GM19372 (cell line): Measurements from ENCODE around the gene MSH2.
"Not testable (repeated sequence)": the region's sequence is repeated elsewhere in the genome, so short reads cannot be mapped to it uniquely, and the experiment has no call there.

Experiments
- ATAC-seq: cut with Tn5 transposase; IDR thresholded peaks from one replicate; pipeline ENCODE4 v1.9.1; 2021; ENCODE audit warnings: mild to moderate bottlenecking, low read depth, moderate library complexity; ENCODE audit not compliant: unreplicated experiment

MSH2 gene

DNA sequence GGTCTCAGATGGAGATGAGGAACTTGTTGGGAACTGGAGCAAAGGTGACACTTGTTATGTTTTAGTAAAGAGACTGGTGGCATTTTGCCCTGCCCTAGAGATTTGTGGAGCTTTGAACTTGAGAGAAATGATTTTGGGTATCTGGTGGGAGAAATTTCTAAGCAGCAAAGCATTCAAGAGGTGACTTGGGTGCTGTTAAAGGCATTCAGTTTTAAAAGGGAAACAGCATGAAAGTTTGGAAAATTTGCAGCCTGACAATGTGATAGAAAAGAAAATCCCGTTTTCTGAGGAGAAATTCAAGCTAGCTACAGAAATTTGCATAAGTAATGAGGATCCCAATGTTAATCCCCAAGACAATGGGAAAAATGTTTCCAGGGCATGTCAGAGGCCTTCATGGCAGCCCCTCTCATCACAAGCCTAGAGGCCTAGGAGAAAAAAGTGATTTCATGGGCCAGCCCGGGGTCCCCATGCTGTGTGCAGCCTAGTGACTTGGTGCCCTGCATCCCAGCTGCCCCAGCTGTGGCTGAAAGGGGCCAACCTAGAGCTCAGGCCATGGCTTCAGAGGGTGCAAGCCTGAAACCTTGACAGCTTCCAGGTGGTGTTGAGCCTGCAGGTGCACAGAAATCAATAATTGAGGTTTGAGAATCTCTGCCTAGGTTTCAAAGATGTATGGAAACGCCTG lies 3.8 kb downstream of the MSH2 start:
- not testable (repeated sequence) for ATAC-seq

DNA sequence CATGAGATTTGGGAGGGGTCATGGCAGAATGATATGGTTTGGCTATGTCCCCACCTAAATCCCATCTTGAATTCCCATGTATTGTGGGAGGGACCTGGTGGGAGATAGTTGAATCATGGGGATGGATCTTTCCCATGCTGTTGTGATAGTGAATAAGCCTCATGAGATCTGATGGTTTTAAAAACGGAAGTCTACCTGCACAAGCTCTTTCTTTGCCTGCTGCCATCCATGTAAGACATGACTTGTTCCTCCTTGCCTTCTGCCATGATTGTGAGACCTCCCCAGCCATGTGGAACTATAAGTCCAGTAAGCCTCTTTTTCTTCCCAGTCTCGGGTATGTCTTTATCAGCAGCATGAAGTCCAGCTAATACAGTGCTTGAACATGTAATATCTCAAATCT lies 5.0 kb downstream of the MSH2 start:
- not testable (repeated sequence) for ATAC-seq

DNA sequence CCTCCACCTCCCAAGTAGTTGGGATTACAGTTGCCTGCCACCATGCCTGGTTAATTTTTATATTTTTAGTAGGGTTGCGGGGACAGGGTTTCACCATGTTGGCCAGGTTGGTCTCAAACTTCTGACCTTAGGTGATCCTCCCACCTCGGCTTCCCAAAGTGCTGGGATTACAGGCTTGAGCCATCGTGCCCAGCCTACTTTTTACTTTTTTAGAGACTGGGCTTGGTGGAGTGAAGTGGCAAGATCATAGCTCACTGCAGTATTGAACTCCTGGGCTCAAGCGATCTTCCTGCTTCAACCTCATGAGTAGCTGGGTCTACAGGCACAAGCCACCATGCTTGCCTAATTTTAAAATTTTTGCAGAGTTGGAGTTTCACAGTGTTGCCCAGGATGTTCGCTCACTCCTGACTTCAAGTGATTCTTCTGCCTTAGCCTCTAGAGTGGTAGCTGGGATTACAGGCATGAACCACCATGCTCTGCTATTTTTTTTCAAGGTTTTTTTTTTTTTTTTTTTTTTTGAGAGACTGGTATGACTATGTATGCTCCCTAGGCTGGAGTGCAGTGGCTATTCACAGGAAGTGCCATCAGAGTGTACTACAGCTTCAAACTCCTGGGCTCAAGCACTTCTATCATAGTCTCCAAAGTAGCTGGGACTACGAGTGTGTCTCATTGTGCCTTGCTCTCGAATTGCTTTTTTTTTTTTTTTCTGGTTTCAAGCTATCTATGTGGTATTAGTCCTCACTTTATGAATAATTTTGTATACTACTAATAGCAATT lies 11.9 kb downstream of the MSH2 start:
- ATAC-seq = no peak

DNA sequence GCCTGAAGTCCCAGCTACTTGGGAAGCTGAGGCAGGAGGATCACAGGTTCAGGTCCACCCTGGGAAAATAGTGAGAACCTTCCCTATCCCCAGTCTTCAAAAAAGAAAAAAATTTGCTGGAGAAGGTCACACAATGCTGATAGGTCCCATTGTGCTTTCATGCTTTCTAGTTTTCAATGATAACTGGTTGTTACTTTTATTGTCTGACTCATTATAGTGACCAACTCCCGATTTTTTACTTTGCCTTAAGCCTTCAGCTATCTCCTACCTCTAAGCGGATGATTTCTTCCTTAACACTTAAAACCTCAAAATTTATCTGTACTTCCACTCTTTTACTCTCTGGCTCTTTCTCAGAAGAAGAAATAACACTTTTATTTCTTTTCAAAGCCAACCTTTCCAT lies 17.3 kb downstream of the MSH2 start:
- ATAC-seq = no peak

DNA sequence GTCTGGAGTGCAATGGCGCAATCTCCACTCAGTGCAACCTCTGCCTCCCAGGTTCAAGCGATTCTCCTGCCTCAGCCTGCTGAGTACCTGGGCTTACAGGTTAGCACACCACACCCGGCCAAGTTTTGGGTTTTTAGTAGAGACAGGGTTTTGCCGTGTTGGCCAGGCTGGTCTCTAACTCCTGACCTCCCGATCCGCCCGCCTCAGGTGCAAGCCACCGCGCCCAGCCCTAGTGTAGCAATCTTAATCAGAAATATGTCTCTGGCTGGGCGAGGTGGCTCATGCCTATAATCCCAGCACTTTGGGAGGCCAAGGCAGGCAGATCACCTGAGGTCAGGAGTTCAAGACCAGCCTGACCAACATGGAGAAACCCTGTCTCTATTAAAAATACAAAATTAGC lies 17.7 kb downstream of the MSH2 start:
- ATAC-seq = not testable (repeated sequence)

DNA sequence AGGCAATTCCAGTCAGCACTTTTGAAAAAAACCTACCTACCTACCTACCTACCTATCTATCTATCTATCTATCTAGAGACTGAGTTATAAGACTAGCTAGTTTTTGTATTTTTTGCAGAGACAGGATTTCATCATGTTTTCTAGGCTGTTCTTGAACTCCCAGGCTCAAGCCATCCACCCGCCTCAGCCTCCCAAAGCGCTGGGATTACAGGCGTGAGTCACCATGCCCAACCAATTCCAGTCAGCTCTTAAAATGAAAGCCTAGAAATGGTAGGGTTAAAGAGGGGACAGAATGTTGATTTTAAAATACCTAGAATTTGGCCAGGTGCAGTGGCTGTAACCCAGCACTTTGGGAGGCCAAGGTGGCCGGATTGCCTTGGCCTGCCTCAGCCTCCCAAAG lies 19.1 kb downstream of the MSH2 start:
- ATAC-seq = no peak

DNA sequence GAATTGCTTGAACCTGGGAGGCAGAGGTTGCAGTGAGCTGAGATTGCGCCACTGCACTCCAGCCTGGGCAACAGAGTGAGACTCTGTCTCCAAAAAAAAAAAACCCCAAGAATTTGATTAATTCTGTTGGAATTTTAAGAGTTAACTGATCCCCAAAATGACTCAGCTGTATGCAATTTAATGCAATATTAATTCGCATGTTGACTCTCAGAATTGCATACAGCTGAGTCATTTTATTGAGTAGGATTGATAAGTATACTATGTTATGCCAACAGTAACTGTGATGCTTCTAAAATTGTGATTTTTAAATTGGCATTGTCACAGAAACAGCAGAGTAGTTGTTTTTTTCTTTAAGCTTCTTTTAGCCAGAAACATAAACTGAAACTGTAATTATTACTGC lies 19.6 kb downstream of the MSH2 start:
- no peak for ATAC-seq

DNA sequence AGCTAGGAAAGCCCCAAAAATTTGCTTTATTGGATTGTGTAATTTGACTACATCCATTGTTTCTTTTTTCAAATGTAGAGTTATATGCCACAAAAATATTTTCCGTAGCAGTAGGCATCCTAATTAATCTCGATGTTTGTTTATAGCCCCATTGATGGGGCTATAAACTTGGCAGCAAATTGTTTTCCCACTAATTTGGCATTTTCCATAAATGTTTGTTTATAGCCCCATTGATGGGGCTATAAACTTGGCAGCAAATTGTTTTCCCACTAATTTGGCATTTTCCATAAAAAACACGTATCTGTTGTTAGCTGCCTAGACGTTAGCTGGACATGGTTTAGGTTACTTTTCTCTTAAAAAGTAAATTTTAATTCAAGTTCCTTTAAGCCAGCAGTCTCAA lies 23.8 kb downstream of the MSH2 start:
- no peak for ATAC-seq

DNA sequence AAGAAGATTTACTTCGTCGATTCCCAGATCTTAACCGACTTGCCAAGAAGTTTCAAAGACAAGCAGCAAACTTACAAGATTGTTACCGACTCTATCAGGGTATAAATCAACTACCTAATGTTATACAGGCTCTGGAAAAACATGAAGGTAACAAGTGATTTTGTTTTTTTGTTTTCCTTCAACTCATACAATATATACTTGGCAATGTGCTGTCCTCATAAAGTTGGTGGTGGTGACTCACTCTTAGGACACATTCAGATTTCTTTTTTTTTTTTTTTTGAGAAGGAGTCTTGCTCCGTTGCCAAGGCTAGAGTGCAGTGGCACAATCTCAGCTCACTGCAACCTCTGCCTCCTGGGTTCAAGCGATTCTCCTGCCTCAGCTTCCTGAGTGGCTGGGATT lies 26.8 kb downstream of the MSH2 start:
- ATAC-seq = no peak

DNA sequence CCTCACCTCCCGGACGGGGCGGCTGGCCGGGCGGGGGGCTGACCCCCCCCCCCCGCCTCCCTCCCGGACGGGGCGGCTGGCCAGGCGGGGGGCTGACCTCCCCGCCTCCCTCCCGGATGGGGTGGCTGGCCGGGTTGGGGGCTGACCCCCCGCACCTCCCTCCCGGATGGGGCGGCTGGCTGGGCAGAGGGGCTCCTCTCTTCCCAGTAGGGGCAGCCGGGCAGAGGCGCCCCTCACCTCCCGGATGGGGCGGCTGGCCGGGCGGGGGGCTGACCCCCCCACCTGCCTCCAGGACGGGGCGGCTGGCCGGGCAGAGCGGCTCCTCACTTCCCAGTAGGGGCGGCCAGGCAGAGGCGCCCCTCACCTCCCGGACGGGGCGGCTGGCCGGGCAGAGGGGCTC lies 30.1 kb downstream of the MSH2 start:
- ATAC-seq = not testable (repeated sequence)

DNA sequence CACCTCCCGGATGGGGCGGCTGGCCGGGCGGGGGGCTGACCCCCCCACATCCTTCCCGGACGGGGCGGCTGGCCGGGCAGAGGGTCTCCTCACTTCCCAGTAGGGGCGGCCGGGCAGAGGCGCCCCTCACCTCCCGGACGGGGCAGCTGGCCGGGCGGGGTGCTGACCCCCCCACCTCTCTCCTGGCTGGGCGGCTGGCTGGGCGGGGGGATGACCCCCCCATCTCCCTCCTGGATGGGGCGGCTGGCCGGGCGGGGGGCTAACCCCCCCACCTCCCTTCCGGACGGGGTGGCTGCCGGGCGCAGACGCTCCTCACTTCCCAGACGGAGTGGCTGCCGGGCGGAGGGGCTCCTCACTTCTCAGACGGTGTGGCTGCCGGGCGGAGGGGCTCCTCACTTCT lies 30.5 kb downstream of the MSH2 start:
- ATAC-seq = not testable (repeated sequence)

DNA sequence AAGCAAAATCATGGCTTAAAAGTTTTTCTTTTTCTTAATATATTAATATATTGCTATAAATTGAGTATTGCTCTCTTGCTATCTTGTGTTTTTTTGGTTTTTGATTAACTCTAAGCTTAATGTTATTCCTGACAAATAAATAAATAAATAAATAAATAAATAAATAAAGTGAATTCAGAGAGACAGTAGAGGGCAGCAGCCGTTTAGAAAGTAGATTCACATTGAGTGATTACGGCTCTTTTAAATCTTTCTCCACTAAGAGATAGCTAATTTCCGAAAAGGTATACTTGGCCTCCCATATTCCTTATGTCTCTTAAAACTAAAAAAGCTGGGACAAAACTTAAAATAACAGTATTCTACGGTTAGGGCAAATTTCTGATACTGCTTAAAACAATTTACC lies 34.3 kb downstream of the MSH2 start:
- ATAC-seq = no peak

DNA sequence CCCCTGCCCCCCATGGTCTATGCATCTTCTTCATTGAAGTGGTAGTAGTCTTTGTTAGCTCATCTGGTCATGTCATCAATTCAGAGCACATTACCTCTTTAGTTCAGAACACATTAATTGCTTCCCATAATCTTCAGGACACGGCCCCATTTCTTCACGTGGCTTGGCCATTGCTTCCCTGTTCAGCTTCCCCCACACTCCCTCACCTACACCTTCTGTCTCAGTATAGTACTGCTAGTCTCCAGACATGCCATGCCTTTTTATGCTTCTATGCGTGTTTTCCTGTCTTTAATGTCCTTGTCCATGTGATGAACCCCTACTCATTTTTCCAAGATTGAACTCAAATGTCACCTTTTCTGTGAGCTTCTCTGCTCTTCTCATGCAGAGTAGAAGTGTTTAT lies 35.1 kb downstream of the MSH2 start:
- ATAC-seq = no peak

DNA sequence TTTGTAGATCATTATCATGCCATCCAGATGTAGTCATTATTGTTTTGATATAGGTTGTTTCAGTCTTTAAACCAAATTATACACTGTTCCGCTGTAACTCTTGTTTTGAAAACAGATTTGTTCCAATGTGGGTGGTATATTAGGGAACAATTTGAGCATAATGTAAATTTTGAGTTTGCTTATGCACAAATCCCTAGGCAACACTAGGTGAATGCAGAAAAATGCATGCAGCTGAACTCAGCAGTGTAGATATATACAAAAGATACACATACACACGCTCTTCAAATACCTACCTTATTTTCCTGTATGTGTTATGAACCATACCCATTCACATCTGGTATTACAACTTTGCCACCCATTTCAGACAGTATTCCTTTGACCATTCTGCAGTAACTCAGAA lies 35.8 kb downstream of the MSH2 start:
- no peak for ATAC-seq

DNA sequence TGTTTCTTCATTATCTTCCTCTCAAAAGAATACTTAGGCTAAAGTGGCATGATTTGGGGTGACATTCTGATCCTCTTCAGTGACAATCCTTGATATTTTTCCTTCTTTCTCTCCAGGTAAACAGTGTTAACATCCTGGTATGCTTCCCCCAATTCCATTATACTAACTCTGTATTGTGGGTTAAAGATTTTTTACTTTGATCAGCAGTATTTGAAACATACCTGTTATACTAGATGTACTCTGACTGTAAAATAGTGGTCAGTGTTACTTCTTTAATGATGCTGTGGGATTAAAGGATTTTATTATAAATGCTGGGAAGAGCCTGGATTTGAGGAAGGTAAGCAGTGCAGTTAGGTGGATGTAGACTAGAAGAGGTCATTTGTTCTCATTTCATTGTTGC lies 48.8 kb downstream of the MSH2 start:
- no peak for ATAC-seq

DNA sequence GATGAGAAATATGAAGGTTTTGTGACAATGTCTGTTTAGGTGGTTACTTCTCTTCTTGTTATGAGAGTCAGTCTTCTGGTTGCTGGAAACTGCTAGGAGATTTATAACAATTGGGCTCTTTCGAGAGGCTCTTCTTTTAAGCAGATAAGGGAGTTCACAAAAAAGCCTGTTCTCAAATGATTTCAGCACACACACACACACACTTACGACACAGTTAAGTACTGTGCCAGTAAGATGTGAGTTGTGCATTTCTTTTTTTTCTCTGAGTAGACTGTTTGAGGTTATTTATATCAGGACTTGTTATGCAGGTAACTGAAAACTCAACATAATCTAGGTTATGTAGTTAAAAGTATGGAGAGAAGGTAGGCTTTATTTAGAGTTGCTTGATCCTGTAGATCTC lies 49.8 kb downstream of the MSH2 start:
- ATAC-seq = no peak

DNA sequence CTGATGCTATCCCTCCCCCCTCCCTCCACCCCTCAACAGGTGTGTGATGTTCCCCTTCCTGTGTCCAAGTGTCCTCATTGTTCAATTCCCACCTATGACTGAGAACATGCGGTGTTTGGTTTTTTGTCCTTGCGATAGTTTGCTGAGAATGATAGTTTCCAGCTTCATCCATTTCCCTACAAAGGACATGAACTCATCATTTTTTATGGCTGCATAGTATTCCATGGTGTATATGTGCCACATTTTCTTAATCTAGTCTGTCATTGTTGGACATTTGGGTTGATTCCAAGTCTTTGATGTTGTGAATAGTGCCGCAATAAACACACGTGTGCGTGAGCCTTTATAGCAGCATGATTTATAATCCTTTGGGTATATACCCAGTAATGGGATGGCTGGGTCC lies 51.9 kb downstream of the MSH2 start:
- ATAC-seq = not testable (repeated sequence)

DNA sequence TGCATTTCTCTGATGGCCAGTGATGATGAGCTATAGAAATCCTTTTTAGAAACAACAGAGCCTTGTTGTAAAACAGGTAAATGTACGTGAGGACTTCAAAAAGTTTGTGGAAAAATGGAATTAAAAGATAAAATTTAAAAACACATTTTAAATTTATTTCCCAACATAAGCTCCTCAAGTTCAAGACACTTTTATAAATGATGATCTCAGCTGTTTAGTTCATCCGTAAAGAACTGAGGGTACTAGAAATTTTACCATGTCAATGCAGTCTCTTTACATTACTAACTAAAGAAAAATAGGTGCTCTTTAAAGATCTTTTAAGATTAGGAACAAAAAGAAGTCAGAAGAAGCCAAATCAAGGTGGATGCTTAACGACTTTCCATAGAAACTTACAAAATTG lies 52.5 kb downstream of the MSH2 start:
- ATAC-seq = no peak

DNA sequence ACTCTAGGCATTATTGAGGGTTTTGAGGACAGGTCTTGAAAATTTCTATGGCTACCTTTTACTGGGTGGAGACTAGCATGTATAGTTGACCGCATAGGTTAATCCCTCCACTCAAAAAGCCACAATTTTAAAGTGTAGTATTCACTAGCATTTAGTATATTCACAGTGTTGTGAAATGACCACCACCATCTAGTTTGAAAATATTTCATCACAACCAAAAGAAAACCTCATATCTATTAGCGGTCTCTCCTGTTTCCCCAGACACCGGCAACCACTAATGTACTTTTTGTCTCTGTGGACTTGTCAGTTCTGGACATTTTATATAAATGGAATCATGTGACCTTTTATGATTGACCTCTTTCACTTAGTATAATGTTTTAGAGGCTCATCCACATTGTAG lies 53.9 kb downstream of the MSH2 start:
- ATAC-seq = no peak

DNA sequence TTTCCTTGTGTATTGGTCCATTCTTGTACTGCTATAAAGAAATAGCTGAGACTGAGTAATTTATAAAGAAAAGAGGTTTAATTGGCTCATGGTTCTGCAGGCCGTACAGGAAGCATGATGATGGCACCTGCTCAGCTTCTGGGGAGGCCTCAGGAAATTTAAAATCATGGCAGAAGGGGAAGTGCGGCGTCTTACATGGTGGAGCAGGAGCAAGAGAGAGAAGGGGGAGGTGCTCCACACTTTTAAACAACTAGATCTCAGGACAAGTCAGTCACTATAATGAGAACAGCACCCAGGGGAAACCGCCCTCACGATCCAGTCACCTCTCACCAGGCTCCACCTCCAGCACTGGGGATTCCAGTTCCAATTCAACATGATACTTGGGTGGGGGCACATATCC lies 54.3 kb downstream of the MSH2 start:
- ATAC-seq = no peak

DNA sequence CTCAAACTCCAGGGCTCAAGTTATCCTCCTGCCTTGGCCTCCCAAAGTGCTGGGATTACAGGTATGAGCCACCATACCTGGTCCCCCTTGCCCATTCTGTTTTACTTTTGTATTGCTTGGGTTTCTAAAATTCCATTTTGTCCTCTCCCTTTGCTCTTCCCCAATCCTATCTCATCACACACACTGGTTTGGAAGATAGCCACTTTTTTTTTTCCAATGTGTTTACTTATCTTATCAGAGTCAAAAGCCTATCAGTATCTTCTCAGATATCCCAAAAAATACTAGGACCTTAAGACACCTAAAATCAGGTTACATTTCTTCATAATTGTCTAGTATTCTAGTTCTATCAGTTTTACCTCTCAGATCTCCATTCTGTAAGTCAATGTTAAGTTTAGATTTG lies 56.1 kb downstream of the MSH2 start:
- ATAC-seq = no peak

DNA sequence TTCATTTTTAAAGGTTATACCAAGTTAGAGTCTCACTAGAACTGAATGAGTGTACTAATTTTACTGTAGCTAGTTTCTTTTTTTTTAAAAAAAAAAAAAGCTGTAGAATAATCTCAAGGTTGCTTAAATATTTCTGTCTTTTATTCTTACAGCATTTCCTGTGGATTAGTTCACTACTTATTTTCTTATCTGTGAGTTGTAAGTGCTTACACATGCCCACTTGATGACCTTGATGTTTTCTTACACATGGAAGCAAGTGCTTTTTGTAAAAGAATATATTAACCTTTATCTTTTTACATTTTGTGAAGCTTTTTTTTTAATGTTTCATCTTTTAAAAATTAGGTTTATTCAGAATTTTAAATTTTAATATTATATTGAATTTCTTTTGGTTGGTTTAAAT lies 57.8 kb downstream of the MSH2 start:
- no peak for ATAC-seq
